CD4-positive, alpha-beta T cell treated with Interleukin-21 for 1 hour (primary cell): ENCODE data around the gene LACRT.

Source experiments
- DNase-seq: peaks from one replicate; pipeline ENCODE4 v3.0.0-alpha.2; 2020

Gene LACRT

DNA sequence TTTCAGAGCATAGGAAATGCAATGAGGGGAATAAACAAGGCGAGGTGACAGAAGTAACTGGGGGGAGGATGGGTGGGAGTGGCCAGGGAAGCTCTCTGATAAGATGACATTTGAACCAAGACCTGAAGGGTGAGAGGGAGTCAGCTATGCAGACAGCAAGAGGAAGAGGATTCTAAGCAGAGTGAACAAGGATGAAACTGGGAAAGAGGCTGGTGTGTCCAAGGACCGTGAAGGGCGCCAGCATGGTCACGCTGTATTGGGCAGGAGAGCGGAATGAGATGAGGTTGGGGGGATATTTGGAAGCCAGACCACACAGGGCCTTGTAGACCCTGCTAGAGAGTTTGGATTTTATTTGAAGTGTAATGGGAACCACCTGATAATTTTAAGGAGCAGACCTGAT is 35.7 kb downstream of the LACRT start:
- no peak for DNase-seq

GRCh38 chr12:54596526-54596946 is 38.2 kb downstream of the LACRT start:
- peak; percentile 49 for DNase-seq

- no peak for DNase-seq
Measured at GRCh38 chr12:54595471-54595870, 39.2 kb downstream of the LACRT start.

DNA sequence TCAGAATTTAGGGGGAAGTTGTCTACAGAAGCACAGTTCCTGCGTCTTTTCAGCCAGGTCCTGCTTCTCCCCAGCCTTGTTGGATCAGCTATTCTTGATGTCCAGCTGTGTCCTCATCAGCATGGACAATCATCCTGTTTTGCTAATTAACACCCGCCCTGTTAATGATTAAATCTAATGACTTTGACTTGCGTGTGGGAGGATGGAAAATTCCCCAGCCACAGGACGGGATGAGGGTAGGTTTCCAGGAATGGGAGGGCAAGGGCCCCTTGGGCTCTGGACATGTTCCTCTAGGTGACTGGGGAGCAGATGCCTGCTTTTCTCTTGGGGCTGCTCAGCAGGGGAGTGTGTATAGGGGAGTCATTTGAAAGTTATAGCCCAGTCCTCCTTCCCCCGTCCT is 41.0 kb downstream of the LACRT start:
- no peak for DNase-seq

GRCh38 chr12:54593135-54593534 is 41.6 kb downstream of the LACRT start:
- DNase-seq = no peak

GRCh38 chr12:54592316-54592715 is 42.4 kb downstream of the LACRT start:
- no peak for DNase-seq

- no peak for DNase-seq
Measured at GRCh38 chr12:54590978-54591591, 43.6 kb downstream of the LACRT start.

DNA sequence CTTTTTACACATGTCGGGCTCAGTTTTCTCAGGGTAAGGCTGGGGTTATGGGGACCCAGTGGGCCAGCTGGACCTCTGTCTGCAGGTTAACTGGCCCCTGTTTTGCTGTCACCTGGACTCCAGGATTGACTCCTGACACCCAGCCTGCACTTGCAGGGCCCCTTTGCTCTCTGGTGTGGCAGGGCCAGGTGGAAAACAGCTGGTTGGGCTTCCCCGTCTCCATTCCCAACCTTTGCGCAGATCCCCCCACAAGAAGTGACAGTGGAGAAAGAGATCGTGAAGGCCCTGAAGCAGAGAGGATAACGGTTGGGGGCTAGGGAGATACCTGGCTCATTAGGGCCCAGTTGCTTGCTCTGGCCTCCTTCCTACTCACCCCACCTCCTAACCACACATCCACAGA is 44.7 kb downstream of the LACRT start:
- no peak for DNase-seq

- no peak for DNase-seq
Measured at GRCh38 chr12:54588890-54589267, 45.8 kb downstream of the LACRT start.

DNA sequence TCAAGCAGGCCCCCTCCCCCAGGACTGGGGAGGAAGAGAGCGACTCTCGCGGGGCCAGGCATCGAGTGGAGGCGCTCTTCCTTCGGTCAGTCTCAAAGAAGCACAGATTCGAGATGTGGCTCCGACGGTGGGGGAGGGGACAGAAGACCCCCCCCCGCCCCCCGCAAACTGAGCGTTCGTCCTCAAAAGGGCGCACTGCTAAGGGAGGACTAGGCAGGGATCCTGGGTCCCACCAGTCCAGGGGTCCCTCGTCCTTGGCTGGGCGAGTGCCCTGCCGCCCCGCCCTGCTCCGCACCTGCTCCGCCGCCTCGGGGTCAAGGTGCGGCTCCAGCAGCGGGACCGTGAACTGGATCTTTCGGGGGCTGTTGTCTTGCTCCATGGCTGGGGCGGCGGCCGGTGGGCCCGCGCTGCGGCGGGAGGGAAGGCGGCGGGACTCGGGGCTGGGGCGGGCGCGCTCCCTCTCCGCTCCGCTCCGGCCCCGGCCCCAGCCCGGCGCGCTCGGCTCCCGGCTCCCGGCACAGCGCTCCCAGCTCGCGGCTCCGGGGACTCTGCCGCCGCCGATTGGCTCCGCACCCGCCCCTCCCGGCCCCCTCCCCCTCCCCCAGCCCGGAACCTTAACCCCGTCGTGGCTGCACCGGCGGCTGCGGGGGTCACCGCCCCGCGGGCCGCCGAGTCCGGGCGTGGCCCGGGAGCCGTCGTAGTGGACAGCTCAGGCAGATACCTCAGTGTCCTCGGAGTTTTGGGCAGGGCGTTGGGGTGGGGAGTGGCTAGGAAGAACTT is 46.4 kb downstream of the LACRT start, which contains the start of gene PPP1R1A:
Gene PPP1R1A (minus strand): TSS at position 550 of the 780 bp plus-strand sequence. CDS start 171 bp downstream, at position 379.
- no peak for DNase-seq

- no peak for DNase-seq
Measured at GRCh38 chr12:54587315-54587873, 47.3 kb downstream of the LACRT start.

DNA sequence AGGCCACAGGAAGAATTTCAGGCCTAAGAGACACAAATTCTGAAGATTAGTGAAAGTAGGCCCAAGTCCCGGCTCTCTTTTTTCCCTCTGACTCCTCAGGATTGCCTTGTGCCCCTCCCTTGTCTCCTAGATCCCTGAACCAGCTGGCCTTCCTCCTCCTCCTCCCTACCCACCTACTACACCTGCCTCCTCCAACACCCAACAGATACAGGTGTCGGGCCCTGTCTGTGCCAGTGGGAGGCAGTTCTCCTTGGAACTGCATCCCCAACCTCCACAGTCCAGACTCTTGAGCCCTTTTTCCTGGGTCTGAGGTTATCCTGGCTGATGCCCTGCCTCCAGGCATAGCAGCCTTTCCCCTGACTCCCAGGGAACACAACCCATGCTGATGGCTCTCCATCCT is 48.1 kb downstream of the LACRT start:
- DNase-seq = no peak

- DNase-seq = no peak
Measured at GRCh38 chr12:54585243-54585642, 49.5 kb downstream of the LACRT start.

- no peak for DNase-seq
Measured at GRCh38 chr12:54584128-54584527, 50.6 kb downstream of the LACRT start.

- no peak for DNase-seq
Measured at GRCh38 chr12:54583726-54584125, 51.0 kb downstream of the LACRT start.

GRCh38 chr12:54581412-54581811 is 53.3 kb downstream of the LACRT start:
- no peak for DNase-seq
